Stimulated activated CD4-positive, alpha-beta T cell treated with anti-CD3 and anti-CD28 coated beads, Interleukin-12 subunit alpha, Interleukin-12 subunit beta, amount 100 ng/mL, for 24 hours (primary cell): ENCODE measurements around the gene CEP170.

Experiments used
- DNase-seq, 2 experiments: peaks; one replicate each; pipeline ENCODE4 v3.0.0-alpha.2; 2020; ENCODE audit warnings: low read depth in 2 of 2

Gene CEP170

DNA sequence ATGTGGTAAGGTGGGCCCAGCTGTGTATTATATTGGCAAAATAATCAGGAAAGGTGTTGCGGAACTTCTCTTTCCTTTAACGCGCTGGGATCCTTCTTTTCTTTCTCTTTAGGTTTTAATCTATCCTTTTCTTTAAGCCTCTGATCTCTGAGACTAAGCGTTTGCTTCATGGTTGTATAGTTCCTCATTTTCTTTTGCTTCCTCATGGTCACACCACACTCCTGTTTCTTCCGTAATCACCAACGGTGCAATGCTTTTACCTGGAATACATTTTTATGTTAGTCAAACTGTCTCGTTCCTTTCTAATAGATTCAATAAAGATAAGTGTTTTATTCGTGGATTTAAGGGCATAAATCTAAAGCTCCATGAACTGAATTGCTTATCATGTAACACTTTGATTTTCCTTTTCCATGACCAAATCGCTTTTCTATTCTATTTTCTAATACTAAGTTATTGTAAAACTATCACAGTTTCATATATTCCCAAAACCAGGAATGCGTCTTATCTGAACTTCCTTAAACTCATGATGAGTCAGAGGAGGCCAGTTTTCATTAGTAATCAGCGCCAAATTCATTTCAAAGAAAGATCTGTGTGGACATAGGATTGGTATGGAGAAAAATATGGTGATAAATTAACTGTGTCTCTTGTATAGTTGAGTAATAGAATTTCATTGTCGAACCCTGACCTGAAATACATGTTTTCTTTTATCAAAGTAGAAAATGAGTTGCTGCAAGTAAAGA lies 13.0 kb upstream of the CEP170 start:
- DNase-seq = no peak

GRCh38 chr1:243267471-243267880 lies 12.4 kb upstream of the CEP170 start:
- DNase-seq = no peak

GRCh38 chr1:243266231-243266630 lies 11.2 kb upstream of the CEP170 start:
- no peak for DNase-seq

DNA sequence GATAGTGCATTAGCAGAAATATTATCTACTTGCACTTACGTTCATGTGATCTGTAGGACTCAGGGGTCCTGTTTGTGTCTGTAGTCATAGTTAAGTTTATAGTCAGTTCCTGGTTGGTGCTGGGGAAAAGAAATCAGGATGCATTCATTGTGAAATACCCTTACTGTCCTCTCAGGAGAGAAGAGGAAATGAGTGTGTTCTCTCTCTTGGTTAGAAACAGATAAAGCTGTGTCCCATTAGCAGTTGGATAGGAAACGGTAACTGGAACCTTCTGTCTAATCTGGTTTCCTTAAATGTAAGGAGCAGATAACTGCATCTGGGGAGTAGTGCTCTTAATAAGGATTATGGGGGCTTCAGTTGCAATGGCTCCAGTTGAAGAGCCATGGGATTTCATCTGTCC lies 9.6 kb upstream of the CEP170 start:
- no peak for DNase-seq

DNA sequence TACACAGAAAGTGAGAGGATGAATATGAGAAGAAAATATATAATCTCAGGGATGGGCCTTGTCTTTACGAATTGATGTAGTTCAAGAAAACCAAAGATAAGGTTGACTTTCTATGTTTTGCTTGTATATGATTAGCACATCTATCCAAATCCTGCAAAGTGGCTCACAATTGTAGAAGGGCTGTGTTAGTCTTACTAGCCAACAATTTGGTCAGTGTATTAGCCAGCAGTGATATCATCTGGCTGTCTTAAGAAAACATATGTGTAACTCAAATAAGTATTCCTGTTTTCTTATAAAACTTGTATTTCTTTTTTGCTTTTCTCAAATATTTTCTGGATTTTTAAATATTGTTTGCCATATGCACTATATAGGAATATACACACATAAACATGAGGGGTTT lies 6.3 kb upstream of the CEP170 start:
- DNase-seq = no peak

GRCh38 chr1:243260221-243260880 lies 5.3 kb upstream of the CEP170 start:
- no peak for DNase-seq

DNA sequence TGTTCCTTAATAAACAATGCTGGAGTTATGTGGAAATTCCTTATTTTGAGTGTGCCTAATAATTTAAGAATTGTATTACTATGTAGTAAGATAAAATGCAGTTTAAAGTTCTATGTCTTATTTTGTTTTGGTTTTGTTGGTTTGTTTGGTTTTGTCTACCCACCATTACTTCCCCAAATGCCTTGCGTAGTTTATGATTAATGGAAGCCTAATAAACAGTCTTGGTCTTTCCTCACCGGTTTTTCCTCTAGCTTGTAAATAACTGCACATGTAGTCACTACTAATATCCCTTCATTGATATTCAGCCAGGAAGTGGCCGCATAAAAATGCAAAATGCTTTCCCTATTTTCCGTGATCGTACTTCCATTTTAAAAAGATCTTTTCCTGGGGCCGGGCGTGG lies 3.6 kb upstream of the CEP170 start:
- no peak for DNase-seq

DNA sequence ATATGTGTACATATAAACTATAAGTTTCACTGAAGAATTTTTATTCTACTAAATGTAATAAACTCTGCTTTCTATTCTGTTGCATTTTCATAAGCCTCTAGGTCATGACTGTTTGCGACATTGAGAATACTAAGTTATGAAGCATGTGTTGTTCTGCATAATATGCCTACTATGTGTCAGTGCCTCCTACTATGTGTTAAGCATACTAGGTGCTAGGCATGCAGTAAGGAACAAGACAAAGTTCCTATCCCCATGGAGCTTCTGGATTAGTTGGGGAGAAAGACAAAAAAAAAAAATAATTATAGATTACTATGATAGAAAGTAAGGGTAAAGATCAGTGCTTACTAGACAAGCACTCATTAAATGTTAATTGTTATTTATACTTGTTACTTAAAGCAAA lies 2.1 kb upstream of the CEP170 start:
- no peak for DNase-seq

GRCh38 chr1:243256590-243256989 lies 1.5 kb upstream of the CEP170 start:
- no peak for DNase-seq

GRCh38 chr1:243255791-243256512 lies 871 bp upstream of the CEP170 start, which contains the start of gene SDCCAG8:
TSS of gene SDCCAG8 (plus strand) at chr1:243256041. CDS start at chr1:243256174, 133 bp downstream.
- DNase-seq = peak; percentile 89 to 90

DNA sequence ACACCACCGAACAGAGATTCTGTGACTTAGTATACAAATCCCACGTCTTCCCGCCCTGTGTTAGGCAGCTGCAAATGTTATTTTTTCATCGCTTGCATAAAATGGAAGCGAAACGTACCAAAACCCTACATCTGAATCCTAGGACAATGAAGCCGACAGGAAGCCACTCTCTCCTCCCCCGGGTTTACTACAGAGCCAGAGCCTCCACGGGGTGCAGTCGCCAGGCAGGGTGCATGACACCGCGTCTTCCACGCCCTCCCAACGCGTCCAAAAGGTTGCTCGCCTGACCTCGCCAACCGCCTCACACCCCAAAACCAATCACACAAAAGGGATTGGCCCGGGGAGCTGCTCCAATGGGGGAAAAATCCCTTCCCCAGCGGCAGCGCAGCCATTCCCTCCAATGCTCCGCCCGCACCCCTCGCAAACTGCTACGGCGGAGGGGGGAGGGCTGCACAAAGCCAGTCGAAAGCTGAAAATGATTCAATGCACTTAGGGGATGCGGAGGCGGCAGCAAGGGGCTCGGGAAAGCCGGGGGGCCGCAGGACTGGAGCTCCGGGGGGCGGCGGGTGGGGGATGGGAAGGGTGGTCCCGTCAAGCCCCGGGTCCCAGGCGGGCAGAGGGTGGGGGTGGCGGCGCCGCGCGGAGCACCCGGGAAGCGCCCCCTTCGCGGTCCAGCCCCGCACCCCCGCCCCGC lies 701 bp downstream of the CEP170 start:
- peak; percentile 41 to 55 for DNase-seq

- DNase-seq = no peak
These were observed 1.2 kb downstream of the CEP170 start for GRCh38 chr1:243253926-243254232.

GRCh38 chr1:243253211-243253925 lies 1.7 kb downstream of the CEP170 start:
- DNase-seq = no peak

DNA sequence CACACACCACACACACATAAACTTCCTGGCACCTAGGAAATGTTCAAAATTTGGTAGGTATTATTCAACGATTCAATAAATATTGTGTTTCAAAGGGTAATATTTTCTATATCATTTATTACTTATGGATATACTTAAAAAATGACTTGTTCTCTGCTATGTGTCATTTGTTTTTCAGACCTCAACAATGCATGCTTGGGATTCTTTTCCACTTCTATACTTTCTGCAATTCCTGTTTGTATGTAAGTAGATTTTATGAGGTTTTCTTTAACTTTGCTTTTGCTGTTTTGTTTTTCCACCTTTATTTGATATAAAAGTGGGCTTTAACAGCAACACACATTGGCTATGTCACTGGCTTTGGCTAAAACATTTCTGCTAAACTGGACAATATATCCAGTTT lies 3.5 kb downstream of the CEP170 start:
- no peak for DNase-seq

DNA sequence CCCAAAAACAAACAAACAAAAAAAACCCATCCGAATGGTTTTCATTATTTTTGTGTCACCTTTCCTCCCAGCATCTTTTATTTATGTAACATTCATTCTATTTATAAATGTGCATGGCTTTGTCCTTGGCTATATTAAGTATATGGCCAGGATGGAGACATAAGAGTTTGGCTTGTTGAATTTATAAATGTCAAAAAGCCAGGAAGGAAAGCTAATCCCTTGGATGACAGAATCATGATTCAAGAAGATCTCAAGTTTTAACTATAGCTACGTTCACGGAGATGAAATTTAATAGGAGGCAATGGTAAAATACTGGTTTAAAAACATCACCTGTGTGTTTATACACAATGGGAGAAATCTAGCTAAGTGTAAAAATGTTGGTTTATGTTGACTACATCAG lies 5.0 kb downstream of the CEP170 start:
- no peak for DNase-seq

GRCh38 chr1:243249214-243249613 lies 5.9 kb downstream of the CEP170 start:
- no peak for DNase-seq

DNA sequence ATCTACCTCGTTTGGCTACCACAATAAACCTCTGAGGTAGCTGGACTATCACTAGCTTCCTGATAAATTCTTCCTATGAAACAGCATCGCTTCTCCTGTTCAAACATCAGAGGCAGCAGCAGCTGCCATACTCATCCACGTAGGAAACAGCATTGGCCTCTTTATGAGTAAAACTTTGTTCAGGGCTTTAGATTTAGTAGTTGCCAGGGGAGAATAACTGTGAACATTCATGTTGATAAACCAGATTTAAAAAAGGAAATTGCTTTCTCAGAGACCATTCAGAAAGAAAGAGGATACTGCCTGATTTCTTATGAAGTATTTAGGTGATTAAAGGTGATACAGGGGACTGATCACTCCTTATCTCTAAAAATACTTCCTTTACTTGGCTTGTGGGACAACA lies 7.2 kb downstream of the CEP170 start:
- no peak for DNase-seq

GRCh38 chr1:243246916-243247315 lies 8.2 kb downstream of the CEP170 start:
- DNase-seq = no peak

- DNase-seq = no peak
These were observed 10.6 kb downstream of the CEP170 start for GRCh38 chr1:243244432-243244841.

- no peak for DNase-seq
These were observed 18.4 kb downstream of the CEP170 start for GRCh38 chr1:243236604-243237252.

DNA sequence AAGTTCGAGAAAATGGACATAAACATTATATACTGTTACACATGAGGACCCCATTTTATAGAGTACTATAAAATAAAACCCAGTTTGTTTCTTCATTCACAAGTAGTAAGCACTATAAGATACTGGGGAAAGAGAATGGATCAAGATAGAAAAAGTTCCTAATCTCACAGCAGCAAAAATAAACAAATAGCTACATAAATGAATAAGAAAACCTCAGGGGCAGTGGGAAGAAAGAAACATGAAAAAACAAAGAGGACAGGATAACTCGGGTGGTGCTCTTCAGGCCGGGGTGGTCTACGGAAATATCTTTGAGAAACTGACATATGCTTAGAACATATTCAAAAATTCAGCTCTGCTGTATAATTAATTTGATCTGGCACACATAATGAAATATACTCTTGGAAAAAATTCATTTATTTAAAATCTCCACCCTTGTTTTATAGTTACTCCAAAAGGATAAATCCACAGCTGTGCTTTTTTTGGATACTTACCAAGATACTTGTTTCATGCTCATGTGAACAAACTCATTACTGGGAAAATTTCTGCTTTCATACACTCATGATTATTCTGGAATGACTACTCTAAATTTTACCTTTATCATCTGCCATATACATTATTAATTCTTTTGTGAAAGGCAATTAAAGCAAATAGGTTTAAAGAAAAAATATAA lies 20.0 kb downstream of the CEP170 start:
- no peak for DNase-seq
